ENCODE measurements around the gene SNW1. TPM values are rescaled to one million over a fixed set of nuclear protein-coding genes. Genes with fewer than 3 reads are reported as not detected.

The SNW1 gene
- total RNA-seq, 1 donor from 2014 or later = 61.5 TPM

Other genes starting within 250 kb of the SNW1 start
- gene SPTLC2, start 144.5 kb downstream of the SNW1 start, total RNA-seq = 10.5 and 11.6 TPM in 2 replicates
- gene ALKBH1, start 53.1 kb downstream of the SNW1 start, total RNA-seq = 8.5 and 9.6 TPM in 2 replicates
- gene SLIRP, start 53.1 kb downstream of the SNW1 start, total RNA-seq = 178 and 295 TPM in 2 replicates
- gene ADCK1, start 39.0 kb upstream of the SNW1 start, total RNA-seq = 5.5 and 12.3 TPM in 2 replicates